A673 (cell line): Measurements from ENCODE around the gene VPS26C. TPM values are rescaled to one million over a fixed set of nuclear protein-coding genes. Genes with fewer than 3 reads are reported as not detected.

ENCODE experiments used
- BruUV-seq: library from RNA; stranded (reverse); fragments of 400-500 nt; replicated peaks from 2 replicates; lab custom pipeline; 2021; lab: Mats Ljungman, UMichigan
- CTCF ChIA-PET: fragments of 300-600 bp; sonication (Branson Sonifier 250); formaldehyde crosslinking; loops from one replicate; lab custom pipeline; 2022; ENCODE audit warnings: antibody characterized with exemption; lab: Charles Lee
- POLR2A ChIA-PET: fragments of 300-600 bp; sonication (Branson Sonifier 250); formaldehyde crosslinking; loops from one replicate; lab custom pipeline; 2022; ENCODE audit warnings: antibody characterized with exemption; ENCODE audit not compliant: low non-redundant PET; lab: Charles Lee
- DNase-seq: peaks from one replicate; pipeline ENCODE4 v3.0.0-alpha.2; 2015; ENCODE audit warnings: low spot score
- H3K27ac ChIP-seq: fragments of 200-600 bp; sonication (generic); 2 replicates; pipeline ENCODE4 v1.5.1; 2016; ENCODE audit warnings: mixed run types, low read depth, mild to moderate bottlenecking, mixed read lengths, antibody characterized with exemption, low read length; ENCODE audit not compliant: poor library complexity, severe bottlenecking
- H3K27me3 ChIP-seq: fragments of 200-600 bp; sonication (generic); replicated peaks from 2 replicates; pipeline ENCODE4 v1.6.1; 2017; ENCODE audit warnings: mixed run types, low read depth, mild to moderate bottlenecking, mixed read lengths, antibody characterized with exemption, low read length; ENCODE audit not compliant: insufficient read depth, poor library complexity
- H3K36me3 ChIP-seq: fragments of 200-600 bp; sonication (generic); 2 replicates; pipeline ENCODE4 v1.6.1; 2016; ENCODE audit warnings: mixed run types, mild to moderate bottlenecking, mixed read lengths, antibody characterized with exemption, low read length; ENCODE audit not compliant: insufficient read depth, poor library complexity, severe bottlenecking
- H3K4me1 ChIP-seq: fragments of 200-600 bp; sonication (generic); 2 replicates; pipeline ENCODE4 v1.6.1; 2017; ENCODE audit warnings: mixed run types, mild to moderate bottlenecking, mixed read lengths, antibody characterized with exemption, low read length; ENCODE audit not compliant: insufficient read depth, poor library complexity, severe bottlenecking
- H3K4me3 ChIP-seq: fragments of 200-600 bp; sonication (generic); 2 replicates; pipeline ENCODE4 v1.5.1; 2016; ENCODE audit warnings: low read depth, mixed run types, mild to moderate bottlenecking, mixed read lengths, low read length; ENCODE audit not compliant: poor library complexity, severe bottlenecking
- H3K9me3 ChIP-seq: fragments of 200-600 bp; sonication (generic); 2 replicates; pipeline ENCODE4 v1.6.1; 2016; ENCODE audit warnings: mixed run types, low read depth, mild to moderate bottlenecking, mixed read lengths, antibody characterized with exemption, low read length; ENCODE audit not compliant: poor library complexity, severe bottlenecking
- CTCF ChIP-seq: fragments of 300-800, 200-600 bp; sonication (generic); conservative IDR thresholded peaks from 2 replicates; pipeline ENCODE4 v1.5.1; 2017; ENCODE audit warnings: low read depth, mild to moderate bottlenecking, antibody characterized with exemption, low read length, moderate library complexity, mixed read lengths
- EZH2 ChIP-seq: fragments of 200-600 bp; sonication (generic); IDR thresholded peaks from 2 replicates; pipeline ENCODE4 v1.6.1; 2017; ENCODE audit warnings: borderline replicate concordance, low read depth, mild to moderate bottlenecking, mixed read lengths, antibody characterized with exemption, low read length; ENCODE audit not compliant: poor library complexity, severe bottlenecking
- intact Hi-C: fragments of 100-400 bp; cut with micrococcal nuclease; formaldehyde crosslinking; loops from one replicate; pipeline ENCODE4 v1.10.0; 2022; ENCODE audit not compliant: unreplicated experiment
- total RNA-seq: library from RNA; stranded (reverse); gene quantifications from 2 replicates; pipeline ENCODE4 v1.2.3, GENCODE V29; 2021

Gene VPS26C
- total RNA-seq, 1 experiment from 2014 or later = 45.3 TPM

DNA sequence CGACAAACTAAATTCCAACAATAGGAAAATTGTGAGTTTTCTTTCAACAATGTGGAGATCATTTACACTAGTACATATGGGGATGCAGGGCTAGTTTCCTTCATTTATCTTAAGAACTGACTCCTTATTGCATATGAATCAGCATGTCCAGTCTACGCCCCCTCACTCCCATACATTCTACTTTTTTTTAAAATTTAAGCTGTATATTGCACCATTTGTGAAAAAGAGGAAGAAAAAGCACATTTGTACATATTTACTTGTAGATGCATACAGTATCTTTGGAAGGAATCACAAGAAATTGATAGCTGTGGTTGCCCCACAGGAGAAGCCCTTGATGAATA, 15.9 kb downstream of the VPS26C start:
- no TSS peak for BruUV-seq
- no peak for DNase-seq
- Histone ChIP-seq H3K27ac (no peak overlapping the region), H3K4me3 (no peak overlapping the region), H3K36me3 (no peaks in the 10 kb centered on the region), H3K4me1 (peaks cover 6% of the 10 kb centered on the region), H3K27me3 (no peaks in the 10 kb centered on the region), H3K9me3 (no peaks in the 10 kb centered on the region)
- TF ChIP-seq EZH2 (no peak), CTCF (no peak)
- intact Hi-C loops = no loop called here
- ChIA-PET POLR2A (no interaction called here), CTCF (no interaction called here)

DNA sequence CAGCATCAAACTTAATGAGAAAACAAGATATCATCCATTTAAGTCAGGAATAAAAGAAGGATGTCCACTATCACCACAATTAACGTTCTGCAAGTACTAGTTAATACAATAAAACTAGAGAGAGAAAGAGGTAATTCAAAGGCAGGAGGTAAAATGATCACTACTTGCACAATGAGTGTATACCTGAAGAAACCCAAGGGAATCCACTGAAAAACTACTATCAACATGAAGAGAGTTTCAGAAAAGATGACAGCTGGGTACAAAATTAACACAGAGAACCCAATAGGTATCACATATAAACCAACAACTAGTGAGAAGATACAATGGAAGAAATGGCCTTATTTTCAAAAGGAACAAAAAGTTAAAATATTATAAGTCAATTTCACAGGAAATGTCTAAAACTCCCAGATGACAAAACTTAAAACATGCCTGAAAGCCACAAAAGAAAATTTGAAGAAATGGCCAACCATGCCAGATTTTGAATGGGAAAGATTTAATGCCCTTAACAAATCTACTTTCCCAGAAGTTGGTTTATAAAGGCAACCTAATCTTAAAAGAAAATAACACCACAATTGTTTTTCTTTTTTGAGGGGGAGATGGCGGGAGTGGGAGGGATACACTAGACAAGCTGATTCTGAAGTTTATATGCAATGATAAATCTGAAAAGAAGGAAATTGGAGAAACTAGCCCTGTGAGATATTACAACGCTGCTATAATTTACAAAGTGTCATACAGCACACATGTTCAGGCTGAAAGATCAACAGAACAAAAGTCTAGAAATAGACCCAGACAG, 17.8 kb downstream of the VPS26C start:
- Histone ChIP-seq H3K27me3 (no peaks in the 10 kb centered on the region), H3K36me3 (no peaks in the 10 kb centered on the region), H3K9me3 (no peaks in the 10 kb centered on the region), H3K4me1 (peaks cover 6% of the 10 kb centered on the region), H3K27ac (no peak overlapping the region), H3K4me3 (no peak overlapping the region)
- TF ChIP-seq CTCF = no peak
- TF ChIP-seq EZH2 = no peak
- DNase-seq = no peak
- BruUV-seq = no TSS peak
- intact Hi-C loops = no loop called here
- CTCF ChIA-PET = no interaction called here
- POLR2A ChIA-PET = no interaction called here

DNA sequence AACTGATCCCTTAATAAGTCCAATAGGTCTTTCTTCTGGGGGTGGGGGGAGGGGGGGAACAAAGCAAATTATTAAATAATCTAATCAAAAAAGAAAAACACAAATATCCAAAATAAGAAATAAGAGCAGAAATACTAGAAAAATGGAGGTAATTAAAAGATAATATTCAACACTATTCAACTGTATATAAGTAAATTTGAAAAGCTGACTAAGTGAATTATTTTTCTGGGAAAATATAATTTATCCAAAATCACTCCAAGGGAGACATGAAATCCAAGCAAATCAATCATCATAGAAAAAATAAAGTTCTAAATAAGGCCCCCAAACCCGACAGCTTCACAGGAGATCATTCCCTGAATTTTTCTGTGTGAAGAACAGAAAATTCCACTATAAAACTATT, 18.8 kb downstream of the VPS26C start:
- intact Hi-C loops = no loop called here
- Histone ChIP-seq H3K36me3 (no peaks in the 10 kb centered on the region), H3K4me3 (no peak overlapping the region), H3K27me3 (no peaks in the 10 kb centered on the region), H3K4me1 (peaks cover 6% of the 10 kb centered on the region), H3K27ac (no peak overlapping the region), H3K9me3 (no peaks in the 10 kb centered on the region)
- TF ChIP-seq EZH2 (no peak), CTCF (no peak)
- ChIA-PET POLR2A (no interaction called here), CTCF (no interaction called here)
- no TSS peak for BruUV-seq
- no peak for DNase-seq
